ENCODE data around the gene ENAH. TPM values are rescaled to one million over a fixed set of nuclear protein-coding genes. Genes with fewer than 3 reads are reported as not detected.
A peak's percentile ranks its signal among the peaks of the same experiment; 100 is the strongest.

Gene ENAH
- total RNA-seq, 1 experiment from 2014 or later: 285 TPM

DNA sequence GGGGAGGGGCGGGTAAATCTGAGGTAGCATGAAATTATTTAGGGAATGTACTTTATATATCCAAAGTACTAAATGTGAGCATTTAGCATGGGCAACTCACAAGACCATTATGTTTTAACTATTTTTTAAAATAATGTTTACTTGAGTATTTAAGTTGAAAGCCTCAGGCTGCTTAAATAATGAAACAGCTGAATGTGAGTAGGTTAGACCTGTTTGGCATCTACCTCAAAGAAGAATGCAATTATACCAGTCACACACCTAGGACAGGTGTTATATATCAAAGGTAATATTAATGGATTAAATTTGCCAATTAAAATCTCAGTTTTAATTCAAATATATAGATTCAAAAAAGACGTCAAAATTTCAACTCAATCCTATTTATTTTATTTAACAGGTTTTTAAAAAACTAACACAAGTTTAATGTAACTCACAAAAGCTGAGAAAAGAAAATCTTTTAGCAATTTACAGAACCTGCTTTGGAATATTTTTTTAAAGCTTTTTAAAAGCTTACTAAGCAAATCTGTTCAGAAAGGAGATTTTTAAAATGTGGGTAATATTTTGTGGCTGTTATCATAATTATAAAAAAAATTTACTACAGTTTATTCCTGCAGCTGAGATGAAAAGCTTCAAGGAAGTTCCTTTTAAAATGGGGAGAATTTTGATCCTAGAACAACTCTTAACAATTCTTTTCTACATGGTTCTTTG lies 120.5 kb downstream of the ENAH start:
- H3K4me3 Mint-ChIP-seq: no peak overlapping the region
- no peak for DNase-seq
- Histone ChIP-seq H3K14ac (ENCODE audit: insufficient read depth, low read length) (no peak overlapping the region), H3K79me1 (ENCODE audit: insufficient read depth, low read depth, low read length, poor library complexity, severe bottlenecking) (peaks cover 3% of the 10 kb centered on the region), H3K56ac (ENCODE audit: insufficient read length, low read depth, low read length) (no peak overlapping the region), H2BK5ac (ENCODE audit: insufficient read length, low read length) (no peak overlapping the region), H3K79me2 (ENCODE audit: insufficient read depth, low read length) (peaks cover 11% of the 10 kb centered on the region; the same call in 1 of the 2 replicates), H3K27ac (ENCODE audit: insufficient read length, low read depth, low read length) (no peak overlapping the region), H2BK15ac (ENCODE audit: low read depth, low read length) (no peak overlapping the region), H3K4me2 (ENCODE audit: insufficient read depth, insufficient read length, low read length) (peak overlapping the region; percentile 2), H3K9me3 (ENCODE audit: control insufficient read depth, low read depth, low read length) (no peaks in the 10 kb centered on the region), H2BK120ac (ENCODE audit: low read depth, low read length, poor library complexity, severe bottlenecking) (no peak overlapping the region), H3K23me2 (ENCODE audit: insufficient read length, low read depth, low read length, poor library complexity, severe bottlenecking) (no peaks in the 10 kb centered on the region), H4K20me1 (ENCODE audit: control insufficient read depth, insufficient read depth, insufficient read length) (no peaks in the 10 kb centered on the region), H4K8ac (replicated peaks; ENCODE audit: insufficient read length, low read depth, low read length) (no peak overlapping the region), H3K18ac (ENCODE audit: insufficient read length, low read depth, low read length) (no peak overlapping the region), H3K4me1 (ENCODE audit: insufficient read depth, low read length) (peaks cover 8% of the 10 kb centered on the region; the same call in 1 of the 2 replicates), H3T11ph (ENCODE audit: low read length) (no peak overlapping the region), H3K27me3 (ENCODE audit: insufficient read depth, low read length) (no peaks in the 10 kb centered on the region), H2AK5ac (ENCODE audit: insufficient read length, low read length) (no peak overlapping the region), H2BK12ac (ENCODE audit: insufficient read length, low read depth, low read length) (no peak overlapping the region), H3K4ac (ENCODE audit: low read depth, low read length) (no peak overlapping the region), H2BK20ac (ENCODE audit: low read depth, low read length, poor library complexity, severe bottlenecking) (no peak overlapping the region), H3K23ac (ENCODE audit: insufficient read length, low read depth, low read length) (no peak overlapping the region), H2AFZ (ENCODE audit: low read length) (no peak overlapping the region), H4K91ac (ENCODE audit: insufficient read length, low read depth, low read length) (no peak overlapping the region), H3K9ac (ENCODE audit: extremely low read depth, insufficient read length, low read length) (no peak overlapping the region), H4K5ac (ENCODE audit: insufficient read length, low read depth, low read length) (no peak overlapping the region)
- TF ChIP-seq, protein P1, sequence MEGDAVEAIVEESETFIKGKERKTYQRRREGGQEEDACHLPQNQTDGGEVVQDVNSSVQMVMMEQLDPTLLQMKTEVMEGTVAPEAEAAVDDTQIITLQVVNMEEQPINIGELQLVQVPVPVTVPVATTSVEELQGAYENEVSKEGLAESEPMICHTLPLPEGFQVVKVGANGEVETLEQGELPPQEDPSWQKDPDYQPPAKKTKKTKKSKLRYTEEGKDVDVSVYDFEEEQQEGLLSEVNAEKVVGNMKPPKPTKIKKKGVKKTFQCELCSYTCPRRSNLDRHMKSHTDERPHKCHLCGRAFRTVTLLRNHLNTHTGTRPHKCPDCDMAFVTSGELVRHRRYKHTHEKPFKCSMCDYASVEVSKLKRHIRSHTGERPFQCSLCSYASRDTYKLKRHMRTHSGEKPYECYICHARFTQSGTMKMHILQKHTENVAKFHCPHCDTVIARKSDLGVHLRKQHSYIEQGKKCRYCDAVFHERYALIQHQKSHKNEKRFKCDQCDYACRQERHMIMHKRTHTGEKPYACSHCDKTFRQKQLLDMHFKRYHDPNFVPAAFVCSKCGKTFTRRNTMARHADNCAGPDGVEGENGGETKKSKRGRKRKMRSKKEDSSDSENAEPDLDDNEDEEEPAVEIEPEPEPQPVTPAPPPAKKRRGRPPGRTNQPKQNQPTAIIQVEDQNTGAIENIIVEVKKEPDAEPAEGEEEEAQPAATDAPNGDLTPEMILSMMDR (conservative IDR thresholded peaks at IDR 0.05): no peak
- H3K27me3 Mint-ChIP-seq (ENCODE audit: low read depth): no peaks in the 10 kb centered on the region
- peak overlapping the region in 2 of 3 experiments; percentile 74 to 82; a peak in 3 of 7 replicates for H3K27ac Mint-ChIP-seq
- H3K4me1 Mint-ChIP-seq: peaks cover 37 to 41% of the 10 kb centered on the region in 2 experiments
- H3K9me3 Mint-ChIP-seq: no peaks in the 10 kb centered on the region
- H3K36me3 Mint-ChIP-seq (ENCODE audit: insufficient read depth in 1 of 3, low read depth in 3 of 3): peaks cover 3 to 7% (median 6%) of the 10 kb centered on the region in 3 experiments; a peak in 4 of 7 replicates
- WGBS (ENCODE audit: extremely low coverage, insufficient read length, low lambda C conversion rate): no CpG with 5 or more reads among the region's 2 CpGs
